ENCODE results near the gene GRIA3. TPM values are rescaled to one million over a fixed set of nuclear protein-coding genes. Genes with fewer than 3 reads are reported as not detected.

The GRIA3 gene
- total RNA-seq, 1 donor from 2014 or later: 0.26 TPM

GRCh38 chrX:123320622-123321021 lies 136.5 kb downstream of the GRIA3 start:
- H3K36me3 ChIP-seq (ENCODE audit: control insufficient read depth, insufficient read depth, low read length): no peaks in the 10 kb centered on the region
- TF ChIP-seq CTCF (IDR thresholded peaks at IDR 0.05; ENCODE audit: insufficient read depth, low read length, severe bottlenecking): no peak
- FAIRE-seq (peak; percentile 70), DNase-seq (ENCODE audit: low read depth) (no peak)
- no peak overlapping the region for H3K4me3 ChIP-seq (ENCODE audit: low read depth, low read length)
- H3K27me3 ChIP-seq (ENCODE audit: control insufficient read depth, insufficient read depth, low read length): no peaks in the 10 kb centered on the region

DNA sequence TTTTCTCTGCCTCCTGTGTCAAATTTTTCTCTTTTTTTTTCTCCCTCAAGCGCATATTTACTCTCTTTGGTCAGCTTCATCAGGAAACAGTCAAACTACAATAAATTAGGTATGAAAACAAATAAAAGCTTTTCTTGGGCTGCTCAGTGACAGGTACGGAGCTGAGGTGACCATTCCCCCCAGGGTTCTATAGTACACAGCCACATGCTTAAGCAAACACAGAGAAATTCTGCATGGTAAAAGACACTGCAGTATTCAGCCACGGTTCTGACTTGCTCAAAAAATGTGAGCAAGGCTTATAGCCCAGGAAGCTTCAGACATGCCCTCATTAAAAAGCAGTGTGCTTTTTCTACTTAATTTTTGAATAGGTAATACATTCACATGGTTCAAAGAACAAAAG lies 138.5 kb downstream of the GRIA3 start:
- FAIRE-seq: no peak
- no peak for DNase-seq (ENCODE audit: low read depth)
- H3K27me3 ChIP-seq (ENCODE audit: control insufficient read depth, insufficient read depth, low read length): no peaks in the 10 kb centered on the region
- TF ChIP-seq CTCF (IDR thresholded peaks at IDR 0.05; ENCODE audit: insufficient read depth, low read length, severe bottlenecking): no peak
- no peaks in the 10 kb centered on the region for H3K36me3 ChIP-seq (ENCODE audit: control insufficient read depth, insufficient read depth, low read length)
- no peak overlapping the region for H3K4me3 ChIP-seq (ENCODE audit: low read depth, low read length)

DNA sequence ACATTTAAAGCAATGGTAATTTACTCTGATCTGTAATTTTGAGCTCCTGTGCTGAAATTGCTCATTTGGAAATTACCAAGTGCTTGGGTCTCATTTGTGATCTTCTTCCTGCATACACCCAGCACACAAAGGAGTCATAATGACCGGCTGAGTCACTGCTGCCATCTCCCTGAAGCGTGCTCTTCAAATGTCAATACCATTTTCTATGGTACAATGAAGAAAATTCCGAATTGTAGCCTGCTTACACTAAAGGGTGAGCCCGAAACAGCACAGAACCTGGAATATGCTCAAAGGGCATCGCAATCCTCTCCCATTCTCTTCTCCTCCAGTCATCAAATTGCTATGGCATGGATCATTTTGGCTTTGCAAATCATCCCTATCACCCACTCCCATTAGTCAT lies 140.5 kb downstream of the GRIA3 start:
- no peak for TF ChIP-seq CTCF (IDR thresholded peaks at IDR 0.05; ENCODE audit: insufficient read depth, low read length, severe bottlenecking)
- Histone ChIP-seq H3K4me3 (ENCODE audit: low read depth, low read length) (no peak overlapping the region), H3K27me3 (ENCODE audit: control insufficient read depth, insufficient read depth, low read length) (no peaks in the 10 kb centered on the region), H3K36me3 (ENCODE audit: control insufficient read depth, insufficient read depth, low read length) (no peaks in the 10 kb centered on the region)
- DNase-seq (ENCODE audit: low read depth) (no peak), FAIRE-seq (no peak)

DNA sequence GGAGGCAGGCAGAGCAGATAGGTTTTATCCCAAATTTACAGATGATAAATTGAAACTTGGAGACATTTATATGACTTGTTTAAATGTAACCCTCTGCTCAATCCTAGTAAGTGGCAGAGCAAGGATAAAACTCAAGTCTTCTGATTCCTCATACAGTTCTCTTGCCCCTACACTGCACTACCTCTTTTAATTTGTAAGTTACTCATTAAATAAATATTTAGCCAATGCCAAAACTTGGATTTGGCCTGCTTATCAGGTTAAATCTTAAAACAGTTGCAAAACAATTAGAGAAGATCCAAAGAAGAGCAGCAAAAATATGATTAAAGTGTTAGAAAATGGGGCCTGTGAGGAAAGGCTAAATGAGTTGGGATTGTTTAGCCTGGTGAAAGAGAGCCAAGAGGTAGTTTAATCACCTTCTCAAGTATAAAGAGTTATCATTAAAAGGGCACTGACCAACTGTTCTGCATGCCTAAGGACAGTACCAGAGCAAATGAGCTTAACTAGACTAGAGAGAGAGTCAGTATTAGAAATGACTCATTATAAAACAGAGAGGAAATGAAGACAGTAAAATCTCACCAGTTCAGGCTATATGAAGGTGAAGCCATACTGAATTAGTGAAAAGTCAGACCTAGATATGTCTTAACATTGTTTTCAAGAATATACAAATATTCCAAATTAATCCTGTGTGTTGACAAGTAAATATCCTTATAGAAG lies 146.3 kb downstream of the GRIA3 start:
- FAIRE-seq (no peak), DNase-seq (ENCODE audit: low read depth) (peak; percentile 3)
- Histone ChIP-seq H3K36me3 (ENCODE audit: control insufficient read depth, insufficient read depth, low read length) (no peaks in the 10 kb centered on the region), H3K4me3 (ENCODE audit: low read depth, low read length) (no peak overlapping the region), H3K27me3 (ENCODE audit: control insufficient read depth, insufficient read depth, low read length) (no peaks in the 10 kb centered on the region)
- TF ChIP-seq CTCF (IDR thresholded peaks at IDR 0.05; ENCODE audit: insufficient read depth, low read length, severe bottlenecking): no peak

DNA sequence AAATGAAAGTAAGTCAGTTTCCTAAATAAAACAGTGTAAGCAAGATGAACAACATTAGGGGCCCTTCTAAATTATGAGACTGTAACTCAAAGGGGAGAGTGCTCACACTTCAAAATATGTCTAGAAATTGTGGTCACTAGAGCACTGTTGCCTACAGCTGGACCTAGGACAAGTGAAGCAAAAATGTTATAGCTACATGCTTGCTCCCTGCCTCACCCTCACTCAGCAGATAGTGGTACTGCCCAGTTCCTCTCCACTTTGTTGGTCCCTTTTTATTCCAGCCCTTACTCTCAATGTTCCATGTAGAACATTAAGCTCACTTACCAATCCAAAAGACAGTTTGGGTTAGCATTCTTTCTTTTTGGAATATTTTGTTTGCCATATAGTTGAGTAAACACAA lies 147.3 kb downstream of the GRIA3 start:
- DNase-seq (ENCODE audit: low read depth) (no peak), FAIRE-seq (no peak)
- H3K27me3 ChIP-seq (ENCODE audit: control insufficient read depth, insufficient read depth, low read length): no peaks in the 10 kb centered on the region
- no peak overlapping the region for H3K4me3 ChIP-seq (ENCODE audit: low read depth, low read length)
- no peaks in the 10 kb centered on the region for H3K36me3 ChIP-seq (ENCODE audit: control insufficient read depth, insufficient read depth, low read length)
- no peak for TF ChIP-seq CTCF (IDR thresholded peaks at IDR 0.05; ENCODE audit: insufficient read depth, low read length, severe bottlenecking)

DNA sequence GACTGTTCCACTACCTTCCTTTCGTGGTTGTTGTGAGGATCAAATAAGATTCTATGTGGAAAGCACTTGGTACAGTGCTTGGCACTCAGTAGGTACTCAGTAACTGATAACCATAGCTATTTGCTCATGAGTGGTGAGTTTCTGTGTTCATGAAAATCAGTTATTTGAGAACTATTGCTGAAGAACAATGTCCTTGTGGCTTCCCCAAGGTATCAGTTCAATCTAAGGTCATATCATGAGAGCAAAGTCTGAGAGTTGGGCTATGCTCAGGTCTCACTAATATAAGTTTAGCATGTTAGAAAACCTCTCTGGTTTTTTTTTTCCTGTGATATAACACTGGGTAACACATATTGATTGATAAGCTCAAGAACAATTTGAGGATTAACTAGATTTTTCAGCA lies 147.8 kb downstream of the GRIA3 start:
- no peak for FAIRE-seq
- Histone ChIP-seq H3K36me3 (ENCODE audit: control insufficient read depth, insufficient read depth, low read length) (no peaks in the 10 kb centered on the region), H3K27me3 (ENCODE audit: control insufficient read depth, insufficient read depth, low read length) (no peaks in the 10 kb centered on the region), H3K4me3 (ENCODE audit: low read depth, low read length) (no peak overlapping the region)
- TF ChIP-seq CTCF (IDR thresholded peaks at IDR 0.05; ENCODE audit: insufficient read depth, low read length, severe bottlenecking): no peak
- DNase-seq (ENCODE audit: low read depth): no peak
